GM23338 (cell line): ENCODE results near the gene TPP1. TPM values are rescaled to one million over a fixed set of nuclear protein-coding genes. Genes with fewer than 3 reads are reported as not detected.

Source experiments
- ATAC-seq: fragments of 200-7000 bp; cut with Tn5 transposase; 3 replicates; pipeline ENCODE4 v1.9.1; 2020
- DNase-seq: peaks from one replicate; pipeline ENCODE4 v3.0.0-alpha.2; 2015; ENCODE audit warnings: low spot score
- H2AFZ ChIP-seq: fragments of 200-600 bp; sonication (generic); 2 replicates; pipeline ENCODE4 v1.8.0; 2016; ENCODE audit warnings: antibody characterized with exemption, mild to moderate bottlenecking, moderate library complexity
- H3F3A ChIP-seq: fragments of 200-600 bp; sonication (generic); replicated peaks from 2 replicates; pipeline ENCODE4 v1.8.0; 2017; ENCODE audit warnings: antibody characterized with exemption, mixed run types, low read depth
- H3K27ac ChIP-seq: fragments of 200-600 bp; sonication (generic); 2 replicates; pipeline ENCODE4 v1.6.1; 2016; ENCODE audit warnings: low read depth
- H3K27me3 ChIP-seq: fragments of 200-600 bp; sonication (generic); 2 replicates; pipeline ENCODE4 v1.8.0; 2016; ENCODE audit warnings: mild to moderate bottlenecking, mixed run types, moderate library complexity; ENCODE audit not compliant: insufficient read depth
- H3K36me3 ChIP-seq: fragments of 200-600 bp; sonication (generic); 2 replicates; pipeline ENCODE4 v1.8.0; 2016; ENCODE audit warnings: mild to moderate bottlenecking; ENCODE audit not compliant: insufficient read depth
- H3K4me1 ChIP-seq: fragments of 200-600 bp; sonication (generic); 2 replicates; pipeline ENCODE4 v1.8.0; 2016; ENCODE audit warnings: mild to moderate bottlenecking, moderate library complexity; ENCODE audit not compliant: insufficient read depth
- H3K4me2 ChIP-seq: fragments of 200-600 bp; sonication (generic); 2 replicates; pipeline ENCODE4 v1.7.1; 2017; ENCODE audit warnings: mixed run types
- H3K4me3 ChIP-seq: fragments of 200-600 bp; sonication (generic); 2 replicates; pipeline ENCODE4 v1.6.1; 2016; ENCODE audit warnings: mixed run types
- H3K79me2 ChIP-seq: fragments of 200-600 bp; sonication (generic); replicated peaks from 2 replicates; pipeline ENCODE4 v1.8.0; 2017; ENCODE audit warnings: mild to moderate bottlenecking; ENCODE audit not compliant: insufficient read depth
- H3K9me2 ChIP-seq: fragments of 200-600 bp; sonication (generic); 2 replicates; pipeline ENCODE4 v1.8.0; 2017; ENCODE audit not compliant: insufficient read depth
- H4K20me1 ChIP-seq: fragments of 200-600 bp; sonication (generic); replicated peaks from 2 replicates; pipeline ENCODE4 v1.8.0; 2017; ENCODE audit warnings: mild to moderate bottlenecking; ENCODE audit not compliant: insufficient read depth
- H3K27ac Mint-ChIP-seq: 2 replicates; pipeline ENCODE4 v1.8.0; 2020; ENCODE audit warnings: inconsistent platforms, mild to moderate bottlenecking, moderate library complexity, mixed read lengths
- H3K27me3 Mint-ChIP-seq: 3 replicates; pipeline ENCODE4 v1.8.0; 2022; ENCODE audit warnings: low read depth, mild to moderate bottlenecking, moderate library complexity, mixed read lengths, inconsistent platforms; ENCODE audit not compliant: insufficient read depth, poor library complexity
- H3K36me3 Mint-ChIP-seq: 3 replicates; pipeline ENCODE4 v1.8.0; 2021; ENCODE audit warnings: low read depth, mild to moderate bottlenecking, inconsistent platforms, moderate library complexity, mixed read lengths
- H3K4me1 Mint-ChIP-seq: 3 replicates; pipeline ENCODE4 v1.8.0; 2020; ENCODE audit warnings: mild to moderate bottlenecking, inconsistent platforms, mixed read lengths
- H3K4me3 Mint-ChIP-seq: 3 replicates; pipeline ENCODE4 v1.8.0; 2021; ENCODE audit warnings: moderate library complexity, mild to moderate bottlenecking, inconsistent platforms, mixed read lengths
- H3K9me3 Mint-ChIP-seq: 3 replicates; pipeline ENCODE4 v1.8.0; 2020; ENCODE audit warnings: moderate library complexity, mild to moderate bottlenecking, inconsistent platforms, mixed read lengths
- CREB1 ChIP-seq: fragments of 250-450 bp; sonication (Bioruptor Pico); IDR thresholded peaks from 2 replicates; pipeline ENCODE4 v1.5.0; 2020; ENCODE audit warnings: low read depth, mild to moderate bottlenecking, moderate library complexity
- CTCF ChIP-seq, 2 experiments: fragments of 200-600 bp in 1 of 2; sonication (generic) in 1 of 2; conservative IDR thresholded peaks; 2 replicates each; pipeline versions ENCODE4 v1.5.1 to v1.6.1; 2016 to 2017; ENCODE audit warnings: antibody characterized with exemption in 2 of 2, low read depth in 2 of 2, mild to moderate bottlenecking in 2 of 2, moderate library complexity in 1 of 2
- ETS1 ChIP-seq: IDR thresholded peaks from 2 replicates; pipeline ENCODE4 v1.6.1; 2016; ENCODE audit warnings: antibody characterized with exemption
- EZH2 ChIP-seq: fragments of 200-600 bp; sonication (generic); IDR thresholded peaks from one replicate; pipeline ENCODE4 v1.8.0; 2017; ENCODE audit warnings: antibody characterized with exemption, mild to moderate bottlenecking, low read depth; ENCODE audit not compliant: unreplicated experiment
- EZH2phosphoT487 ChIP-seq: fragments of 200-600 bp; sonication (generic); IDR thresholded peaks from one replicate; pipeline ENCODE4 v1.8.1; 2018; ENCODE audit warnings: antibody characterized with exemption; ENCODE audit not compliant: unreplicated experiment
- JUNB ChIP-seq: IDR thresholded peaks from one replicate; pipeline ENCODE4 v1.6.1; 2016; ENCODE audit warnings: antibody characterized with exemption; ENCODE audit not compliant: unreplicated experiment
- NANOG ChIP-seq: IDR thresholded peaks from 2 replicates; pipeline ENCODE4 v1.6.1; 2016; ENCODE audit warnings: antibody characterized with exemption, borderline replicate concordance
- POLR2AphosphoS5 ChIP-seq: IDR thresholded peaks from 2 replicates; pipeline ENCODE4 v1.6.1; 2016; ENCODE audit warnings: antibody characterized with exemption, low read depth
- REST ChIP-seq: IDR thresholded peaks from one replicate; pipeline ENCODE4 v1.6.1; 2018; ENCODE audit warnings: antibody characterized with exemption; ENCODE audit not compliant: unreplicated experiment
- STAT1 ChIP-seq: IDR thresholded peaks from one replicate; pipeline ENCODE4 v1.6.1; 2016; ENCODE audit warnings: antibody characterized with exemption; ENCODE audit not compliant: unreplicated experiment
- ZNF114 ChIP-seq: fragments of 250-450 bp; sonication (Bioruptor Pico); IDR thresholded peaks from 2 replicates; pipeline ENCODE4 v1.5.0; 2020; ENCODE audit warnings: mild to moderate bottlenecking, moderate library complexity
- ZNF331 ChIP-seq: fragments of 250-450 bp; sonication (Bioruptor Pico); IDR thresholded peaks from 2 replicates; pipeline ENCODE4 v1.5.0; 2020; ENCODE audit warnings: low read depth, mild to moderate bottlenecking, moderate library complexity
- ZNF462 ChIP-seq: fragments of 250-450 bp; sonication (Bioruptor Pico); IDR thresholded peaks from 2 replicates; pipeline ENCODE4 v1.5.0; 2020; ENCODE audit warnings: mild to moderate bottlenecking, moderate library complexity
- polyA plus RNA-seq: library from polyadenylated mRNA; unstranded; fragments of >200 nt; fragmentation: Nextera tagmentation; extraction: Ambion mirVana; gene quantifications from 2 replicates; pipeline ENCODE4 v1.2.1, GENCODE V29; 2016
- total RNA-seq: library from RNA; depleted of rRNA; stranded (reverse); fragments of >200 nt; shearing (Covaris generic); gene quantifications from 2 replicates; pipeline ENCODE4 v1.2.3, GENCODE V29; 2014

The TPP1 gene
- total and polyA plus RNA-seq, 2 experiments from 2014 or later: 21.7 to 49.7 TPM

GRCh38 chr11:6646918-6647679 lies 27.9 kb upstream of the TPP1 start:
- peaks cover 9% of the 10 kb centered on the region; the same call in 1 of the 2 replicates for H3K27me3 ChIP-seq
- H3K27me3 Mint-ChIP-seq: no peaks in the 10 kb centered on the region
- peak overlapping the region; percentile 63; the same call in 1 of the 2 replicates for H2AFZ ChIP-seq
- H3K4me1 ChIP-seq: peaks cover 13% of the 10 kb centered on the region; the same call in 1 of the 2 replicates
- H4K20me1 ChIP-seq: no peaks in the 10 kb centered on the region
- H3K36me3 ChIP-seq: no peaks in the 10 kb centered on the region
- no peaks in the 10 kb centered on the region for H3K36me3 Mint-ChIP-seq
- H3K4me3 Mint-ChIP-seq: no peak overlapping the region
- no peak overlapping the region for H3K27ac Mint-ChIP-seq
- no peak for TF ChIP-seq ETS1
- no peak for TF ChIP-seq STAT1
- no peak for TF ChIP-seq POLR2AphosphoS5
- TF ChIP-seq ZNF114 (CRISPR knock-in tag): no peak
- no peak for TF ChIP-seq EZH2phosphoT487
- no peak for TF ChIP-seq CTCF (conservative IDR thresholded peaks at IDR 0.05; ENCODE audit: low read depth in 2 of 2)
- TF ChIP-seq ZNF462 (CRISPR knock-in tag): no peak
- no peak for TF ChIP-seq JUNB
- no peak for TF ChIP-seq REST
- TF ChIP-seq CREB1 (CRISPR knock-in tag): no peak
- no peak for TF ChIP-seq EZH2
- TF ChIP-seq ZNF331 (CRISPR knock-in tag): no peak
- TF ChIP-seq NANOG: no peak
- ATAC-seq: peak; percentile 85
- H3K4me1 Mint-ChIP-seq: no peaks in the 10 kb centered on the region
- H3F3A ChIP-seq: no peaks in the 10 kb centered on the region
- no peaks in the 10 kb centered on the region for H3K79me2 ChIP-seq
- 0 out of 2 replicates have a peak, but pooled peaks cover 7% of the 10 kb centered on the region for H3K9me2 ChIP-seq
- H3K27ac ChIP-seq: no peak overlapping the region
- H3K4me3 ChIP-seq: peak overlapping the region; percentile 27; the same call in 1 of the 2 replicates
- H3K9me3 Mint-ChIP-seq: no peaks in the 10 kb centered on the region
- peak; percentile 43 for DNase-seq
- H3K4me2 ChIP-seq: peak overlapping the region; percentile 67
